ENCODE results near the gene KIF22. TPM values are rescaled to one million over a fixed set of nuclear protein-coding genes. Genes with fewer than 3 reads are reported as not detected.
A peak's percentile ranks its signal among the peaks of the same experiment; 100 is the strongest.

The KIF22 gene
- 28.6 TPM for total RNA-seq

DNA sequence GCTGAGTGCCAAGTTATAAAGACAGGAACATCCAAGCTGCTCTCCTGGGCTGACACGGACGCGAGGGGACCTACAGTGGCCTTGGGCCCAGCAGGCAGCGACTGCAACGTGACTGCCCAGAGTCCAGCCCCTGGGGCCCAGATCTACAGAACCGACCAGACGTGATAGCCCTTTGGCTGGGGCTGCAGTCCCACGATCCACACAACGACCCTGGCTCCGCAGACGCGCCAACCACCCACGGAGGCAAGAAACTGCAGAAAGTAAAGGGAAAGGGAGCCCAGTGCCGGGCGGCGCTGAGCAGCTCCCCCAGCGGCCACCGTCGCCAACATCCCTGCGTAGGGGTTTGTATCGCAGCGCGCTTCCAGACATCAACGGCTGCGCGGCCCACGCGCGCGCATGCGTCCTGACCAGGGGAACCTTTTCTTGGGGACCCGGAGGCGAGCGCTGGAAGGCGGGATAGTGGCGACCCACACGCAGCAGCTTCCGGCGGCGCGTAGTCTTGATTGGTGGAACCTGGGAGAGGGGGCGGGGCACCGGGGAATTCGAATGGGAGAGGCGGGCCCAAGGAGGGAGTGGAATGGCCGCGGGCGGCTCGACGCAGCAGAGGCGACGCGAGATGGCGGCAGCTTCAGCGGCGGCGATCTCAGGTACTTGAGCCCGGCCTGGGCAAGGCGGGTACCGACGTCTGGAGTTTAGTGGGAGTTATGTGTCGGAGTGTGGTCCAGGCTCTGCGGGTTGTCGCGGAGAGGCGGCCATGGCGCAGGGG is at the start of gene KIF22:
Gene KIF22 (plus strand): TSS at position 569 of the 766 bp plus-strand sequence. CDS start 9 bp downstream, at position 578.
- H3K27me3 ChIP-seq, result no peaks in the 10 kb centered on the region
- TF ChIP-seq, protein P1, sequence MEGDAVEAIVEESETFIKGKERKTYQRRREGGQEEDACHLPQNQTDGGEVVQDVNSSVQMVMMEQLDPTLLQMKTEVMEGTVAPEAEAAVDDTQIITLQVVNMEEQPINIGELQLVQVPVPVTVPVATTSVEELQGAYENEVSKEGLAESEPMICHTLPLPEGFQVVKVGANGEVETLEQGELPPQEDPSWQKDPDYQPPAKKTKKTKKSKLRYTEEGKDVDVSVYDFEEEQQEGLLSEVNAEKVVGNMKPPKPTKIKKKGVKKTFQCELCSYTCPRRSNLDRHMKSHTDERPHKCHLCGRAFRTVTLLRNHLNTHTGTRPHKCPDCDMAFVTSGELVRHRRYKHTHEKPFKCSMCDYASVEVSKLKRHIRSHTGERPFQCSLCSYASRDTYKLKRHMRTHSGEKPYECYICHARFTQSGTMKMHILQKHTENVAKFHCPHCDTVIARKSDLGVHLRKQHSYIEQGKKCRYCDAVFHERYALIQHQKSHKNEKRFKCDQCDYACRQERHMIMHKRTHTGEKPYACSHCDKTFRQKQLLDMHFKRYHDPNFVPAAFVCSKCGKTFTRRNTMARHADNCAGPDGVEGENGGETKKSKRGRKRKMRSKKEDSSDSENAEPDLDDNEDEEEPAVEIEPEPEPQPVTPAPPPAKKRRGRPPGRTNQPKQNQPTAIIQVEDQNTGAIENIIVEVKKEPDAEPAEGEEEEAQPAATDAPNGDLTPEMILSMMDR (IDR thresholded peaks at IDR 0.05), result peak; percentile 66 to 84 (median 75)
- intact Hi-C loops (cut with DNase I), result loop anchor here (1.0 to 5.0 kb wide), 4 partner anchors 15 to 818 kb away; partner anchors contain the start of genes CDIPT, PAGR1 and SPNS1

DNA sequence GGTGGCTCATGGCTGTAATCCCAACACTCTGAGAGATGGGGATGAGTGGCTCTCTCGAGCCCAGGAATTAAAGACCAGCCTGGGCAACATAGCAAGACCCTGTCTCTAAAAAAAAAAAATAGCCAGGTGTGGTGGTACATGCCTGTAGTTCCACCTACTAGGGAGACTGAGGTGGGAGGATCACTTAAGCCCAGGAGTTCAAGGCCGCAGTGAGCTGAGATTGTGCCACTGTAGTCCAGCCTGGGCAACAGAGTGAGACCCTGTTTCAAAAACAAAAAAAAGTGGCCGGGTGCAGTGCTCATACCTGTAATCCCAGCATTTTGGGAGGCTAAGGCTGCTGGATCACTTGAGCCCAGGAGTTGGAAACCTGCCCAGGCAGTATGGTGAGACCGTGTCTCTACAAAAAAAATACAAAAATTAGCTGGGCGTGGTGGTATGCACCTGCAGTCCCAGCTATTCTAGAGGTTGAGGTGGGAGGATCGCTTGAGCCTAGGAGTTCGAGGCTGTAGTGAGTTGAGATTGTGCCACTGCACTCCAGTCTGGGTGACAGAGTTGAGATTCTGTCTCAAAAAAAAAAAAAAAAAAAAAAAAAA is 47.8 kb upstream of the KIF22 start:
- DNase-seq (ENCODE audit: low spot score in 2 of 2), result no peak

More for the DNA sequence above, at the start of gene KIF22:
- Histone ChIP-seq H3K9me3 (no peaks in the 10 kb centered on the region), H3K4me3 (peak within 1 kb of the TSS; percentile 58 to 89), H3K36me3 (no peaks in the 10 kb centered on the region), H3K4me1 (peaks cover 0 to 17% of the 10 kb centered on the region in 2 donors), H3K27ac (peak within 1 kb of the TSS; percentile 76 to 87)
- peak; percentile 94 to 100 for DNase-seq (ENCODE audit: low spot score in 2 of 2)

DNA sequence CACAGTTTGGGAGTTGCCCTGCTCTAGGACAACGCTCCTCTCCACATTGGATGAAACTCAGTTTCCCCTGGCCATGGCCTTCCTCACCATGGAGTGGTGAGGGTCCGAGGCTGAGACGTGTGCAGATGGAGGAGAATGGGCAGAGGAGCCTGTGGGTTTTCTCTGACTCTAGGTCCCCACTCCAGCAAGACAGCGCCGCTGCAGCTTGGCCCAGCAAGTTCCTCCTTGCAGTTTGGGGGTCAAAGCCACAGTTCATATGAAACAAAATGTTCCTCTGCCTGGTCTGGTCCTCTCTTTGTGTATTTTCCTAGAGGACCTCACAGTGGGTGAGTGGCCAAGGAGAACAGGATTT is 47.1 kb upstream of the KIF22 start:
- H3K4me1 ChIP-seq, result no peaks in the 10 kb centered on the region
- H3K27ac ChIP-seq, result no peak overlapping the region
- H3K9me3 ChIP-seq, result no peaks in the 10 kb centered on the region
- no peaks in the 10 kb centered on the region for H3K36me3 ChIP-seq
- H3K4me3 ChIP-seq, result no peak overlapping the region
- TF ChIP-seq, protein P1 (IDR thresholded peaks at IDR 0.05), result no peak
- H3K27me3 ChIP-seq, result no peaks in the 10 kb centered on the region
- DNase-seq (ENCODE audit: low spot score in 2 of 2), result no peak
- intact Hi-C loops (cut with DNase I), result no loop called here

More for the DNA sequence above, 47.8 kb upstream of the KIF22 start:
- Histone ChIP-seq H3K9me3 (no peaks in the 10 kb centered on the region), H3K36me3 (no peaks in the 10 kb centered on the region), H3K4me3 (no peak overlapping the region), H3K4me1 (no peaks in the 10 kb centered on the region), H3K27me3 (no peaks in the 10 kb centered on the region), H3K27ac (no peak overlapping the region)
- intact Hi-C loops (cut with DNase I), result no loop called here
- TF ChIP-seq, protein P1 (IDR thresholded peaks at IDR 0.05), result no peak

DNA sequence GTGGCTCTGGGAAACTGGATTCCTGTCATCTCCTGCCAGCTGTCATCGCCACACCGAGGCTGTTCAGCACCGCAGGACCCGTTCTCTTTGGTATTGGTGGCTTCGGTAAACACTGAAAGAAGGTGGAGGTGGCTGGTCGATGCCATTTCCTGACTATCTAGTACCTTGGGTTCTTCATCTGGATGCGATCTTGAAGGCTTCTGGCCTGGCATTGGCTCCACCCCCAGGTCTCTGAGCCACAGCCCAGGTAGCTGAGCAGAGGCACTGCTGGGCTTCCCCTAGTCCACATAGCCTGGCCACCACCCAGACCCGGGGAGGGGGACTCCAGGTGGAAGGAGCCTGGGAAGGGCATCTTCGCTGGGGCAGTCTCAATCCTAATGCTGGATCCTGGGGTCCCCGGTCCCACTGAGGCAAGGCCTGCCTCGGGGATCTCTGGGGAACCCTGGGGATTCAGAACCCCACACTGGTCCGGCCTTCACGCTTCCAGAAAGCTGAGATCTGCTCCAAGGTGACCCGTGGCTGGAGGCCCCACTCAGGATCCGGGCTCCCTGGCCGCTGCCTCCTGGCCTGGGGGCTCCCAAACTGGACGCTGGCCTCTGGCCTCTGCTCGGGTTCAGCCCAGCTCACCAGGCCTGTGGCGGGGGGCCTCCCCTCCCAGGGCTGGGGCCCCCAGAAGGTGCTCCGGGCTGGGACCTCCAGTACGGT is 46.6 kb upstream of the KIF22 start:
- intact Hi-C loops (cut with DNase I), result no loop called here
- DNase-seq (ENCODE audit: low spot score in 2 of 2), result no peak
- TF ChIP-seq, protein P1 (IDR thresholded peaks at IDR 0.05), result no peak
- no peaks in the 10 kb centered on the region for H3K4me1 ChIP-seq
- no peaks in the 10 kb centered on the region for H3K9me3 ChIP-seq
- H3K4me3 ChIP-seq, result peak overlapping the region in 1 of 2 donors; percentile 2
- H3K27ac ChIP-seq, result no peak overlapping the region
- no peaks in the 10 kb centered on the region for H3K36me3 ChIP-seq
- H3K27me3 ChIP-seq, result no peaks in the 10 kb centered on the region

DNA sequence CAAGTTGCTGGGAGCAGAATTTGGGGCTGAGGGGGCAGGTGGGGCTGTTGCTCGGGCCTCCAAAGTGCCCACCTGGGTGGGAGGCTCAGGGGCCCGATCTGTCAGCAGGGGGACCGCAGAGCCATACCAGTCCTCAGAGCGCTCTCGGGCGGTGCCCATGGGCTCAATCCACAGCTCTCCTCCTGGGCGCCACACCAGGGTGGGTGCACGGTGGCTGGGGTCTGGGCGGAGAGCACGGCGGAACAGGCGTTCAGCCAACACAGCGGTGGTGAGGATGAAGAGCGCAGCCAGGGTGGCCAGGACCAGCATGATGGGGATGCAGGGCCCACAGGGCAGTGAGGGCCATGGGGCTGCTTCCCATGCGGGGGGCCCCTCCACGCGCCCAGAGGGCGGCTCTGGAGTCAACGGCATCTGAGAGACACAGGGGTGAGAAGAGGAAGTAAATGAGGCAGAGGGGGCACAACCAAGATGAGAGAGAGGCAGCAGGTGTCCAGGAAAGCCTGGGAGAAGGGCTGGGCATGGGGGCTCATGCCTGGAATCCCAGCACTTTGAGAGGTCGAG is 45.9 kb upstream of the KIF22 start:
- no peak for DNase-seq (ENCODE audit: low spot score in 2 of 2)
- Histone ChIP-seq H3K36me3 (no peaks in the 10 kb centered on the region), H3K4me1 (no peaks in the 10 kb centered on the region), H3K27me3 (no peaks in the 10 kb centered on the region), H3K9me3 (no peaks in the 10 kb centered on the region), H3K4me3 (peak overlapping the region in 1 of 2 donors; percentile 2), H3K27ac (no peak overlapping the region)
- TF ChIP-seq, protein P1 (IDR thresholded peaks at IDR 0.05), result no peak
- intact Hi-C loops (cut with DNase I), result no loop called here

All from ascending aorta (tissue), 2 donors.